ENCODE measurements around the gene TREM1.

Gene TREM1

GRCh38 chr6:41294214-41294872 is 7.9 kb upstream of the TREM1 start:
- DNase-seq (ENCODE audit: low read depth): no peak

- DNase-seq (ENCODE audit: low read depth): no peak
Measured at GRCh38 chr6:41291717-41292116, 5.2 kb upstream of the TREM1 start.

- no peak for DNase-seq (ENCODE audit: low read depth)
Measured at GRCh38 chr6:41289815-41290214, 3.3 kb upstream of the TREM1 start.

GRCh38 chr6:41288754-41289129 is 2.3 kb upstream of the TREM1 start:
- DNase-seq (ENCODE audit: low read depth): no peak

- DNase-seq (ENCODE audit: low read depth): no peak
Measured at GRCh38 chr6:41288030-41288753, 1.7 kb upstream of the TREM1 start.

- DNase-seq (ENCODE audit: low read depth): no peak
Measured at GRCh38 chr6:41284726-41285125, 1.8 kb downstream of the TREM1 start.

GRCh38 chr6:41283600-41283999 is 2.9 kb downstream of the TREM1 start:
- DNase-seq (ENCODE audit: low read depth): no peak

- no peak for DNase-seq (ENCODE audit: low read depth)
Measured at GRCh38 chr6:41280381-41281057, 6.0 kb downstream of the TREM1 start.

GRCh38 chr6:41278699-41279405 is 7.6 kb downstream of the TREM1 start:
- DNase-seq (ENCODE audit: low read depth): peak; percentile 22

GRCh38 chr6:41277605-41278004 is 8.9 kb downstream of the TREM1 start:
- no peak for DNase-seq (ENCODE audit: low read depth)

- no peak for DNase-seq (ENCODE audit: low read depth)
Measured at GRCh38 chr6:41275489-41275888, 11.0 kb downstream of the TREM1 start.

- no peak for DNase-seq (ENCODE audit: low read depth)
Measured at GRCh38 chr6:41274256-41274655, 12.2 kb downstream of the TREM1 start.

GRCh38 chr6:41273714-41274113 is 12.8 kb downstream of the TREM1 start:
- DNase-seq (ENCODE audit: low read depth): no peak

- no peak for DNase-seq (ENCODE audit: low read depth)
Measured at GRCh38 chr6:41272591-41273240, 13.8 kb downstream of the TREM1 start.

- DNase-seq (ENCODE audit: low read depth): no peak
Measured at GRCh38 chr6:41271901-41272395, 14.5 kb downstream of the TREM1 start.

GRCh38 chr6:41269716-41270115 is 16.8 kb downstream of the TREM1 start:
- DNase-seq (ENCODE audit: low read depth): no peak

- no peak for DNase-seq (ENCODE audit: low read depth)
Measured at GRCh38 chr6:41269166-41269565, 17.3 kb downstream of the TREM1 start.

GRCh38 chr6:41268478-41268877 is 18.0 kb downstream of the TREM1 start:
- no peak for DNase-seq (ENCODE audit: low read depth)

GRCh38 chr6:41266541-41266940 is 19.9 kb downstream of the TREM1 start:
- no peak for DNase-seq (ENCODE audit: low read depth)

GRCh38 chr6:41263267-41263666 is 23.2 kb downstream of the TREM1 start:
- no peak for DNase-seq (ENCODE audit: low read depth)

- DNase-seq (ENCODE audit: low read depth): no peak
Measured at GRCh38 chr6:41262401-41262800, 24.1 kb downstream of the TREM1 start.

- no peak for DNase-seq (ENCODE audit: low read depth)
Measured at GRCh38 chr6:41258196-41258493, 28.3 kb downstream of the TREM1 start.

Measured in fibroblast of the conjunctiva (primary cell).